Lung (tissue), 12 donors: ENCODE measurements around the gene SLC5A2. TPM values are rescaled to one million over a fixed set of nuclear protein-coding genes. Genes with fewer than 3 reads are reported as not detected.
A peak's percentile ranks its signal among the peaks of the same experiment; 100 is the strongest.

Source experiments
- ATAC-seq: fragments of 200-7000 bp; cut with Tn5 transposase; one replicate; pipeline ENCODE4 v1.9.1; 2020; ENCODE audit warnings: moderate number of reproducible peaks; ENCODE audit not compliant: insufficient read depth, low FRiP score
- DNase-seq, 3 donors: peaks; one replicate each; pipeline ENCODE4 v3.0.0-alpha.2; 2013 to 2017
- H3K27ac ChIP-seq, 2 donors: one replicate each; pipeline ENCODE4 v1.5.1; 2013; ENCODE audit warnings: mild to moderate bottlenecking in 2 of 2, moderate library complexity in 2 of 2, control low read depth in 1 of 2, inconsistent platforms in 1 of 2, low read depth in 1 of 2, low read length in 1 of 2
- H3K27me3 ChIP-seq, 3 donors: one replicate each; pipeline ENCODE4 v1.5.1; 2013; ENCODE audit warnings: low read length in 2 of 3; ENCODE audit not compliant: control insufficient read depth in 3 of 3, insufficient read depth in 3 of 3
- H3K36me3 ChIP-seq, 4 donors: one replicate each; pipeline ENCODE4 v1.5.1; 2013; ENCODE audit warnings: low read length in 4 of 4, mild to moderate bottlenecking in 1 of 4, moderate library complexity in 1 of 4; ENCODE audit not compliant: control insufficient read depth in 4 of 4, insufficient read depth in 4 of 4
- H3K4me1 ChIP-seq, 5 donors: one replicate each; pipeline ENCODE4 v1.5.1; 2013; ENCODE audit warnings: low read length in 5 of 5, mild to moderate bottlenecking in 2 of 5, moderate library complexity in 1 of 5; ENCODE audit not compliant: control insufficient read depth in 5 of 5, insufficient read depth in 5 of 5
- H3K4me3 ChIP-seq: one replicate; pipeline ENCODE4 v1.5.1; 2013; ENCODE audit warnings: mild to moderate bottlenecking, control low read depth, moderate library complexity
- H3K9ac ChIP-seq, 2 donors: one replicate each; pipeline ENCODE4 v1.5.1; 2013; ENCODE audit warnings: low read length in 2 of 2, control low read depth in 1 of 2; ENCODE audit not compliant: insufficient read depth in 1 of 2
- H3K9me3 ChIP-seq, 4 donors: one replicate each; pipeline ENCODE4 v1.5.1; 2013; ENCODE audit warnings: low read length in 3 of 4, mild to moderate bottlenecking in 1 of 4, moderate library complexity in 1 of 4; ENCODE audit not compliant: control insufficient read depth in 4 of 4, insufficient read depth in 3 of 4
- CTCF ChIP-seq: IDR thresholded peaks from 2 replicates; pipeline ENCODE4 v1.5.1; 2012; ENCODE audit warnings: mild to moderate bottlenecking; ENCODE audit errors: control extremely low read depth, extremely low read depth
- WGBS, 2 donors: extraction: QIAGEN DNeasy Blood & Tissue Kit; methylation state at CpG; one replicate each; pipeline ENCODE4 v1.1.7; 2013; 5-methylcytosine and 5-hydroxymethylcytosine counted together
- polyA plus RNA-seq, 2 donors: library from polyadenylated mRNA; stranded (reverse); fragments of 200-250 nt; gene quantifications; one replicate each; pipeline ENCODE4 v1.2.1, GENCODE V29; 2013
- total RNA-seq, 2 donors: library from RNA; depleted of rRNA in 1 of 2; stranded (reverse); fragments of >200 nt in 1 of 2; gene quantifications; one replicate each; pipeline ENCODE4 v1.2.1, GENCODE V29; 2014 to 2021
- donor health status: control.
- donor health status: control.
- donor health status: Bipolar disorder and iron deficiency.
- donor health status: healthy.
- donor health status: DM: yes; HTN: yes; CAD: no.

The SLC5A2 gene
- total and polyA plus RNA-seq, 4 donors = 0.85 to 3.1 (median 2.3) TPM

GRCh38 chr16:31504159-31504558 is 21.2 kb downstream of the SLC5A2 start:
- no peaks in the 10 kb centered on the region for H3K27me3 ChIP-seq
- H3K9me3 ChIP-seq = no peaks in the 10 kb centered on the region
- peaks cover 0 to 17% (median 12%) of the 10 kb centered on the region in 4 donors for H3K36me3 ChIP-seq
- peaks cover 11 to 23% (median 17%) of the 10 kb centered on the region in 5 donors for H3K4me1 ChIP-seq
- DNase-seq = no peak
- TF ChIP-seq CTCF = no peak
- H3K27ac ChIP-seq = peak overlapping the region in 1 of 2 donors; percentile 73
- H3K4me3 ChIP-seq = no peak overlapping the region
- no peak overlapping the region for H3K9ac ChIP-seq
- WGBS, 2 donors = 36 to 43% methylated on average over 8 of the region's 8 CpGs
- no peak for ATAC-seq

DNA sequence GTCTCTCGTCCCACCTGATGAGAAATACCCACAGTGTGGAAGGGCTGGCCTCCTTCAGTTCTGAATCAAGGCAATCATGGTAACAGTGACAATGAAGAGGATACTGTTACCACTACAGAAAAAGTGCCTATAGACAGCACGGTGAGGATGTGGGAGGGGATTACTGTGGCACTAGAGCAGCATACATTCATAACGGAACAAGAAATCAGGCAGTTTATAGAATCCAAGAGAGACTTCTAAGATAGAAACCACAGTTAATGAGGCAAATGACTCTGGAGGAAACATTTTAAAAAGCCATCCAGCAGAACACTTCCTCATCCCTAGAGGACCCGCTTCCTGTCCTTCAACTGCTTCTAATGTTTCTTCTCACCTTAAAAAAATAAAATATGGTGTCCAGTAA is 22.6 kb downstream of the SLC5A2 start:
- no peak overlapping the region for H3K4me3 ChIP-seq
- DNase-seq = no peak
- TF ChIP-seq CTCF = no peak
- peaks cover 0 to 8% (median 5%) of the 10 kb centered on the region in 4 donors for H3K36me3 ChIP-seq
- H3K27ac ChIP-seq = no peak overlapping the region
- no peaks in the 10 kb centered on the region for H3K27me3 ChIP-seq
- H3K4me1 ChIP-seq = peaks cover 11 to 29% (median 18%) of the 10 kb centered on the region in 5 donors
- WGBS, 2 donors = 42 to 67% methylated on average over 4 of the region's 4 CpGs
- no peak overlapping the region for H3K9ac ChIP-seq
- H3K9me3 ChIP-seq = no peaks in the 10 kb centered on the region
- no peak for ATAC-seq

DNA sequence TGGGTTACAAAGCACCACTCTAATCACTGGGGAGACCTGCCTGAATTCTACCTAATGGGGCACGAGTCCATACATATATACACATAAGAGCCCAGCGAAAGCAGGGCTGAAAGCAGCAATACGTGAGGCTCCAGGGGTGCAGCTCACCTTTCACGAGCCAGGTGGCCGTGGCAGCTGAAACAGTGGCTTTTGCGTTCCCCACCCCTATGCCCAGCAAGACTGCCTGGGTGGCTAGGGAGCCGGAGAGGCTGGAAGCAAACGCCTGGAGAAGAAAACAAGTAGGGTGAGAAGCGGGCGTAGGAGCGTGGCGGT is 24.6 kb downstream of the SLC5A2 start:
- H3K27me3 ChIP-seq = no peaks in the 10 kb centered on the region
- no peak for TF ChIP-seq CTCF
- ATAC-seq = peak; percentile 3
- H3K27ac ChIP-seq = peak overlapping the region; percentile 97 to 99
- H3K36me3 ChIP-seq = peaks cover 0 to 5% (median 3%) of the 10 kb centered on the region in 4 donors
- H3K4me3 ChIP-seq = peak overlapping the region; percentile 100
- H3K9me3 ChIP-seq = no peaks in the 10 kb centered on the region
- DNase-seq = no peak
- H3K9ac ChIP-seq = peak overlapping the region; percentile 94
- H3K4me1 ChIP-seq = peaks cover 11 to 22% (median 13%) of the 10 kb centered on the region in 5 donors
- 3 to 5% methylated on average over 12 of the region's 12 CpGs for whole genome bisulfite sequencing, 2 donors
